NCI-H2029 treated with DMSO at 0.1 percent for 48 hours (cell line): ENCODE data around the gene ID3.
"Not testable (repeated sequence)": the region's sequence is repeated elsewhere in the genome, so short reads cannot be mapped to it uniquely, and the experiment has no call there.

ENCODE experiments used
- DNase-seq: peaks from one replicate; lab custom pipeline; 2025; lab: John Stamatoyannopoulos, UW

ID3 gene

DNA sequence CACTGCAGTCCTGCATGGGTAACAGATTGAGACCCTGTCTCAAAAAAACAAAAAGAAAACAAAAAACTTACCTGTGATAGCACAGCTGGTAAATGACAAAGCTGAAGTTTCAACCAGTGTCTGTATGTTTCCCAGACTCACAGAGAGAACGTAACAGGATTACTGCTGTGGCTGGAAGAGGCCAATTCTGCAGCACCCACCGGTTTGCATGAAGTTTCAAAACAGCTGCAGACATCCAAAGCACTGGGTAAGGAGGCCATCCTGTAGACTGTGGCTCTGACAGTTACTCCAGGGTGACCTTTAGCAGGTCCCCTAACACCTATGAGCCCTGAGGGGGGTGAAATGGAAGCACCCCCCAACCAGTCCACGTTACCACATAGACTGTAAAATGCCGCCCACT, 7.5 kb downstream of the ID3 start:
- DNase-seq, result no peak

DNA sequence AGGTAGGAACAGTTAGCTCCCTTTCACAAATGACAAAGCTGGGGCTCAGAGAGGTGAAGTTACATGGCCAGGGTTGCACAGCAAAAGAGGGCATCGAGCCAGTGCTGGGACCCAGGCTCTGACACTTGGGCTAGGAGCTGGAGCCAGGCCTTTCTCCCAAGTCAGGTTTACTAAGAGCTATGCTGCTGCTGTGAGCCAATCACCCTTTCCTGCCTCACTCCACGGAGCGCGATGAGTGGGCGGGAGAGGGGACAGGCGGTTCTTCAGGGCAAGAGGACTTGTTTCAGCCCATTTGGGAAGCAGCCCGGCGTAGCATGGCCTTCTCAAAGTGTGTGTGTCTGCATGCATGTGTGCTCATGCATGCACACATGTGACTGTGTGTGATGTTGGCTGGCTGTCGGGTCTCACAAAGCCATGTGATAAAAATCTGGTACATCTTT, 10.6 kb downstream of the ID3 start:
- no peak for DNase-seq

DNA sequence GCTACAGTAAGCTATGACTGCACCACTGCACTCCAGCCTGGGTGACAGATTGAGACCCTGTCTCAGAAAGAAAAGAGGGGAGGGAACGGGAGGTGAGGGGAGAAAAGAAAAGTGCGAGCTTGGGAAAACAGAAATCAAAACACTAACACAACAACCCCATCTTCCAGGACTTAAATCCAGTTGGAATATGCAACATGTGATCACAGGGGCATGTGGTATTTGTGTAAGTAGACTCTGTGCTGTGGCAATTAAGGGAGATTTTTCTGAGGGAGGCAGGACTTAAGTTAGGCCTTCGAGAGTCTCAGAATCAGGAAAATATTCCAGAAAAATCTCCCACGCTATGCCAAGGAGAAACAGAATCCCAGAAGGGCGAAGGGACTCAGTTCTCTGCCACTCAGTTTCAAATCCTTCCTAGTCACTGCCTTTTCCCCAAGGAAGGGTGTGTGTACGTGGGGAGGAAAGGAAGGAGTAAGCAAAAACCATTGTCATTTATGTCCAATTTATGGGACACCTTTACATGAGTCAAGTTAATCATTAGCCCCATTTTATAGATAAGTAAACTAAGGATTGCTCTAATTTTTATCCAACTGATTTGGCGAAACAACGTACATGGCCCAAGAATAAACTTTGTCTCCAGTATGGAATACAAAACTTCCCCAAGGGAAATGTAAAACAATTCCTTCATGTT, 12.3 kb downstream of the ID3 start:
- no peak for DNase-seq

DNA sequence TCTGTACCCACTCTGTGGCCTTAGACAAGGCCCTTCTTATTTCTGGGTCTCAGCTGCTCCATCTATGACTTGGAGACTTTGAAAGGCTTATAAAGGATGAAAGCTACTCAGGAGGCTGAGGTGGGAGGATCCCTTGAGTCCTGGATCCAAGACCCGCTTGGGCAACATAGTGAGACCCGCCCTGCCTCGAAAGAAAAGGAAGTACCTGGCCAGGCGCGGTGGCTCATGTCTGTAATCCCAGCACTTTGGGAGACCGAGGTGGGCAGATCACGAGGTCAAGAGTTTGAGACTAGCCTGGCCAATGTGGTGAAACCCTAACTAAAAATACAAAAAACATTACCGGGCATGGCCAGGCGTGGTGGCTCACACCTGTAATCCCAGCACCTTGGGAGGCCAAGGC, 13.4 kb downstream of the ID3 start:
- DNase-seq, result no peak

DNA sequence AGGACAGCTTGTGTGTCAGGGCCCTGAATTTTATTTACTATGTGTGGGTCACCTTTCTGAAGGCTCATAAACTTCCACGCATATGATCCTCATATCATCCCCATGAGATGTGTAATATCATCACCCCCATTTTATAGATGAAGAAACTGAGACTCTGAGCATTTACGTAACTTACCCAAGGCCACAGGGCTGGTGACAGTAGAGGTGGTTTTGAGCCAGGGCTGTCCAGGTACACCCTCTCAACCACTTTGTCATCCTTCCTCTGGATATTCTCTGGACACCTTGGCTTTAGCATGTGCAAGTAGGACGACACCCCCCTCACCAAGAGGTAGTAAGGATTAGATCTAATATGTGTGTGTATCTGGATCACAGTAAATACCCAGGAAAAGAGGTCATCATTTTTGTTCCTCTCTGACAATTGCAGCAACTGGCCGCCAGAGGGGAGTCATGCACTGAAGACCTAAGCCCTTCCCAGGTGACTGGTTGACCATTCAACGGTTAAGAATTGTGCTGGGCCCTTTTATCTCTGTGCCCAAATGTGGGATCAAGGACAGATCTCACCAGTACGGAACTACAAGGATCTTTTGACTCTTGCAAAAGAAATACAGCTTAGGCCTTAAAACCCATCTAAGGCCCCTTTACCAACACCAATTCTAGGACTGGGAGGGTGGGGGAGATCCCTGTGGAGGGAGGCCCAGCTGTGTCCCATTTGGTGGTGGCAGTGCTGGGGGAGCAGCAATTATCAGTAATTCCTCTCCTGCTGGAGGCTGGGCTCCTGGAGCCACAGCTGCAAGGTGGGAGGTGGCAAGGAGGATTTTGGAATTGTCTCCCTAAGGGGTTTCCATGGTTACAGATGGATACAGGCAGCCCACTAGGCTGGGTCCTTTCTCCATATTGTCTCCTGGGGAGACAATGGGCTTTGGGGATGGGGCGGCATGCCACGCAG, 14.6 kb downstream of the ID3 start:
- no peak for DNase-seq

DNA sequence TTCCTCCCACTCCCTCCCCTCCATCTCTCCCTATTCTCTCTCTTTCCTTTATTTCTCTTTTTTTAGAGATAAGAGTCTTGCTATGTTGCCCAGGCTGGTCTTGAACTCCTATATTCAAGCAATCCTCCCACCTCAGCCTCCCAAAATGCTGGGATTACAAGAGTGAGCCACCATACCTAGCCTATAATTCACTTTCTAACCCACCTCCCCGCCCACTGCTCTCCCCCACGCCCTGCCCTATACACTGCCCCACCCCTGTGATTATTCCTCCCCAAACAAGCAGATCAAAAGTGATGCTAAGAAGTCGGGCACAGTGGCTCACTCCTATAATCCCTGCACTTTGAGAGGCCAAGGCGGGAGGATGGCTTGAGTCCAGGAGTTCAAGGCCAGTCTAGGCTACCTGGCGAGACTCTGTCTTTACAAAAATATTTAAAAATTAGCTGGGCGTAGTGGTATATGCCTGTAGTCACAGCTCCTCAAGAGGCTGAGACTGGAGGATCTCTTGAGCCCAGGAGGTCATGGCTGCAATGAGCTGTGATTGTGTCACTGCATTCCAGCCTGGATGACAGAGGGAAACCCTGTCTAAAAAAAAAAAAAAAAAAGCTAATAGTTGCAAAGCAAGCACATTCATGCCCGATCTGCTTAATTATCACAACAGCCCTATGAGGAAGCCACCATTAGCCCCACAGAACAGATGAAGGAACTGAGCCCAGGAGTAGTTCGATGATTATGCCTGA, 15.4 kb downstream of the ID3 start:
- no peak for DNase-seq

DNA sequence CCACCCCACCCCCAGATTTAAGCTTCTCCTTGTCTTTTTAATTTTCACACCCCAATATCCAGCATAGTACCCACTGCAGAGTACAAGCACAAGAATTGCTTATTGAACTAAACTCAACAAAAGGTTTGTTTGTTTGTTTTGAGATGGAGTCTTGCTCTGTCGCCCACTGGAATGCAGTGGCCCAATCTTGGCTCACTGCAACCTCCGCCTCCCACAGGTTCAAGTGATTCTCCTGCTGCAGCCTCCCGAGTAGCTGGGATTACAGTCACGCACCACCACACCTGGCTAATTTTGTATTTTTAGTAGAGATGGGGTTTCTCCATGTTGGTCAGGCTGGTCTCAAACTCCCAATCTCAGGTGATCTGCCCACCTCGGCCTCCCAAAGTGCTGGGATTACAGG, 16.4 kb downstream of the ID3 start:
- not testable (repeated sequence) for DNase-seq

DNA sequence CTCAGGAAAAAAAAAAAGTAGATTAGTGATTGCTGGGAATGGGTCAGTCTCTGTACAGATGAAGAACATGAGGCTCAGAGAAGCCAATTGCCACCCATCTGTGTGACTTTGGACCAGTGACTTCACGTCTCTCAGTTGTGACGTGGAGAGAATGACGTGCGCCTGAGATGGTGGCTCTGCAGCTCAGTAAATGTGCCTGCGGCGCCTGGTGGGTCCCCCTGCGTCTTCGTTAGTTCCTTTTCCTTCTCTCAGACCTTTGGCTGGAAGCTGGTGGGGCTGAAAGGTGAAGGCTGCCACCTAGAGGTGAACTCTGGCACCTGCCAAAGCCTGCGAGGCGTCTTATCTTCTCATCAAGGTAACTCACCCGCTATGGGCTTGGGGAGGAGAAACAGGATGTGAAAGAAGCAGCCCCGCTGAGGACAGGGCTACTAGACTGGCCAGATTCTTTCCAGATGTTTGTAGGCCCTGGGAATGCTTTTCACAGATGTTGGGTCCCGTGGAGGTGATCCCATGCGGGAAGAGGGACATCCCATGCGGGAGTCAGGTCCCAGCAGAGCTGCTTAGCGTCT, 19.5 kb downstream of the ID3 start:
- DNase-seq, result peak; percentile 68

DNA sequence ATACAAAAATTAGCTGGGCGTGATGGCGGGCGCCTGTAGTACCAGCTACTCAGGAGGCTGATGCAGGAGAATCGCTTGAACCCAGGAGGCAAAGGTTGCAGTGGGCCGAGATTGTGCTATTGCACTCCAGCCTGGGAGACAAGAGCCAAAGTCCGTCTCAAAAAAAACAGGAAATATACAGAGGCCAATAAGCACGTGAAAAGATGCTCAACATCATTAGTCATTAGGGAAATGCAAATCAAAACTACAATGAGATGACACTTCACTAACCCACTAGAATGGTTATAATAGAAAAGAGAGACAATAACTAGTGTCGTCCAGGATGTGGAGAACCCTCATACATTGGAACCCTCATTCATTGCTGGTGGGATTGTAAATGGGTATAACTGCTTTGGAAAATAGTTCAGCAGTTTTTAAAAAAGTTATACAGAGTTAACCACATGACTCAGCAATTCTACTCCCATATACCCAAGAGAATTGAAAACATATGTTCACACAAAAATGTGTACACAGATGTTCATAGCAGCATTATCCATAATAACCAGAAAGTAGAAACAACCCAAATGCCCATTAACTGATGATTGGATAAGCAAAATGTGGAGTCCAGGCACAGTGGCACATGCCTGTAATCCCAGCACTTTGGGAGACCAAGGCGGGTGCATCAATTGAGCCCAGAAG, 21.9 kb downstream of the ID3 start:
- DNase-seq, result no peak

DNA sequence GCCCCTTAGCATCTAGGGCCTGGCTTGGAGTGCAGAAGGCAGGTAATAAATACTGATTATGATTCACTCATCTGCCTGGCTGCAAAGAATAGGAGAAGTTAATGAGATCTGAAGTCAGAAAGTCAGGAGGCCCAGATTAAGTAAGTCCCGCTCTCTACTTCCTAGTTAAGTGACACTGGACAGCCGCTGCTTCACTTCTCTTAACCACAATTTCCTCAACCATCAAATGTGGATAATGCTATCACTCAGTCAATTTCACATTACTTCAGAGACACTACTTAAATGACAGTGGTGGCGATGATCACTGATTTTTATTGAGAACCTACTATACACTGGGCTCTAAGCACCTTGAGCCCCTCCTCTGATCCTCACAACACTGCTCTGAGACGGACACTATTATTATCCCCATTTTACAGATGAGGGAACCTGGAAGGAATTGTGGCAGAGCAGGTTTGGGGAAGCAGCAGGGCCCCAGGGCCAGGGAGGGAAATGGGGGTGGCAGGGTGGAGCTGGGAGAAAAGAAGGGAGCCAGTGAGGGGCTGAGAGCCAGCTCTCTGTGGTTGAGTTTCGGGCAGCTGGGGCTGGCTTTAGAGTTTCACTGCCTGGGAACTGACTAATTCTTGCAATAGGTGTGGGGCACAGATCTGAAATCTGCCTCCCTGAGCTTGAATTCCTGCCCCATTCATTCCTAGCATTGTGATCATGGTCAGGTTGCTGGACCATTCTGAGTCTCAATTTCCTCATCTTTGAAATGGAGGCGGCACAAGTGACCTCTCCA, 25.9 kb downstream of the ID3 start:
- no peak for DNase-seq

DNA sequence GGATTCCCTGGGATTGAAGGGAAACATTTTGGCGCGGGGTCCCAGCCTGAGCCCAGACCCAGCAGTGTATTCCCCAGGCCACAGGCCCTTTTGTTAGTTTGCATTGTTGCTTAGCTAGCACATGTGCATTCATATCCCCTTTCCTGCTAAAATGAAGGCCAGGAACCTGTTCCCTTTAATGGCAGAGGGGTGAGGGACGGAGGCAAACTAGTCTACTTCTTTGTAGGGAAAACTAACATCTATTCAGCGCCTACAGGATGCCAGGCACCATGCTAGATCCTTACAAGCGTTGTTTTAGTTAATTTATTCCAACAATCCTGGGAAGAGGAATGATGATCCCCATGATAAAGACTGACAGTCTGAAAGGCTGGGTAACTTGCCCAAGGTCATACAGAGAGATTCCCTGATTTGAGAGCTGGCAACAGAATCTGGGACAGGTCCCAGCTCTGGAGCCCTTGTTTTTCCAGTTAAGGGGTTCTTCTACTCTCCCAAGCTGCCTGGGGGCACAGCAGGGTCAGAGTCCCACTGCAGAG, 27.7 kb downstream of the ID3 start:
- DNase-seq, result no peak

DNA sequence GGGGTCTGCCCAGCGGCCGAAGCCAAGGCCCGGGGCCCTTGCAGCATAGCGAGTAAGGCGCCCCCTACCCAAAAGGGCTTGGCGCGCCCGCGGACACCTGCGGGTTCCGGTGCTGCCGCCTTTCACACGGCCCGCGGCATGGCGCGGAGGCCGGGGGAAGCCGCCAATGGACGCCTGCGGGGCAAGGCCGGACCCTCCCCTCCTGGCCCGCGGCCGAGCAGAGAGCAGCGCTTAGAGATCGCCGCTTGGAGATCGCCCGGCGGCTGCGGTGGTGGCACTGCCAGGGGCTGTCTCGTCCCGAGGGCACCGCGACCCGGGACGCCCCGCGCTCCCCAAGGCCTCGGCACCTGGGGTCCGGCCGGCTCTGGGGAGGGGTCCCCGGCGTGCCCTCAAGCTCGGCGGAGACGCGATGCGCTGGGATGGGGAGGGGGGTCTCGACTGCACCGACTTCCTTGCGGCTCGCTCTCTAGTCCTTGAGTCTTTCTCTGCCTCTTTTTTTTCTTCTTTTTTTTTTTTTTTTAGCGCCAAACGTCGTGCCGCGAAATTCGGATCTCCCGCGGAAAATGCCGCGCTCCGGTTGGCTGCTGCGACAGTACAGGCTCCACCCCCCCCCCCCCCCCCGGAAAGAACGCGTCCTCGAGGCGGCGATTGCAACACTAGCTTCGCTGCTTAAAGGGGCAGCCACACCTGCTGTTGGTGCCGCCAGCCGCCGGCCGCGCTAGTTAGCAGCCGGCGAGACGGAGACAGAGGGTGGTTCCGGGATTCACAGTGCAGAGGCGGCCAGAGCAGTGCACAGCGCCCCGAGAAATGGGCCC, 28.3 kb downstream of the ID3 start, which contains the start of gene E2F2:
E2F2 (minus strand) TSS at position 487 of the 815 bp plus-strand sequence; CDS start at position 47, 440 bp downstream.
- no peak for DNase-seq

DNA sequence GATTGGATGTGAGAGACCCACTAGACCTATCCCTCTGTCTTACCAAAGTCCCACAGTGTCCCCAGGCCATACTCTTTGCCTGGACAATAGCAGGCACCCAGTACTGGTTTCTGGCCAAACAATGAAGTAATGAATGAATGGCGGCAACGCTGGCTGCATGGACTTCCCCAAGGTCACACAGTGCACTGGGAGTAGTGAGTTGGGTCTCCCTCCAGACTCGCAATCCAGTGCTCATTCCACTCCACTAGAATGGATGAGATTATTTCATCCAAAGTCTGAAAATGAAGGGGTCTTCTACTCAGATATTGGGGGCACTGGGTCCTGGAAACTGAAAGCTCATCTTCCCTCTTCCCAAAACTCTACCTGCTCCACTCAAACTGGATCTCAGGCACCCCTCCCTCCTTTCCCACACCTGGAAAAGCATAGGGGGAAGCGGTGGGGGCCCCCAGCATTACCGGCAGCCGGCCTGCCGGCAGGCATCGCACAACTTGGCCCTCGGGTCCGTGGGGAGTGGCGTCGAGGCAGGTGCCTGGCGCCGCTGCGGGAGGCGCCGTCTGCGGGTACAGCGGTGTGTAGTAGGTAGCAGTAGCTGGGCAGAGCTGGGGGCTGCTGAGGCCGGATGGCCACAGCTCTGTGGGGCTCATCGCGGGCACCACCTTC, 29.1 kb downstream of the ID3 start:
- DNase-seq, result no peak

DNA sequence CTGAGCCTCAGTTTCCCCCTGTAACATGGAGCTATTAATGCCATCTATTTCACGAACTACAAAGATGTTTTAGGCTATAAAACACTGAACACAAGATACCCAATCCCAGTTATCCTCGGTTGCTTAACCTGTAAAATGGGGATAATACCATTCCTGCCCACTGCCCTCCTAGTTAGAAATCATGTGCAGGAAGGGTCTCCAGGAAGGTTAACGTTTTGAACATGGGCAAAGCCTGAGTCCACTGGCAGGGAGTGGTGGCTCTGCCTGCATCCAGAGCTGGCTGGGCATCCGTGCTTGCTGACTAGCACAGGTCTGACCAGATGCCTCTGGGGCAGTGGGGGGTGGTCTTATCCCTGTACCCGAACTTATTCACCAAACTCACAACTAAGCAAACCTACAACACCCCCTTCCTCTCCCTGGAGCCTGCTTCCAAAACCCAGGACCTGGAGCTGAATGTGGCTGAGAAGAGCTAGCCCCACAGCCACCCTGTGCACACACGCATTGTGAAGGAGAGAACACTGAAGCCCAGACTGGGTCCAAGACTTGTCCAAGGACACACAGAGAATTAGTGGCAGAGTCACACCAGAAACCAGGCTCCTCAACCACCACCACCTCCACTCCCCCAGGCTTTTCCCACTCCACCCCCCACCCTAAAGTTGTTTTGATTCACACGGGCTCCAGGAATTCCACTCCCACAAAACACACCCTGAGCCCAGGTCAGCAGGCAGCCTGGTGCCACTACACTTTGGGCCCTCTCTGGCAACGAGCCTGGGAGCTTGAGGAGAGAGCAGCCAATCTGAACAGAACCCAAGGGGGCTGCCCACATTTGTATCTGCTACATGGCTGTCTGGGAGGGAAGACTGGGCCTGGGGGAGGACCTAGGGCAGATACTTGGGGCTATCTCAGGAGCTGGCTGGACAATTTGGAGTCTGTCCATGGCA, 29.9 kb downstream of the ID3 start:
- DNase-seq, result no peak

DNA sequence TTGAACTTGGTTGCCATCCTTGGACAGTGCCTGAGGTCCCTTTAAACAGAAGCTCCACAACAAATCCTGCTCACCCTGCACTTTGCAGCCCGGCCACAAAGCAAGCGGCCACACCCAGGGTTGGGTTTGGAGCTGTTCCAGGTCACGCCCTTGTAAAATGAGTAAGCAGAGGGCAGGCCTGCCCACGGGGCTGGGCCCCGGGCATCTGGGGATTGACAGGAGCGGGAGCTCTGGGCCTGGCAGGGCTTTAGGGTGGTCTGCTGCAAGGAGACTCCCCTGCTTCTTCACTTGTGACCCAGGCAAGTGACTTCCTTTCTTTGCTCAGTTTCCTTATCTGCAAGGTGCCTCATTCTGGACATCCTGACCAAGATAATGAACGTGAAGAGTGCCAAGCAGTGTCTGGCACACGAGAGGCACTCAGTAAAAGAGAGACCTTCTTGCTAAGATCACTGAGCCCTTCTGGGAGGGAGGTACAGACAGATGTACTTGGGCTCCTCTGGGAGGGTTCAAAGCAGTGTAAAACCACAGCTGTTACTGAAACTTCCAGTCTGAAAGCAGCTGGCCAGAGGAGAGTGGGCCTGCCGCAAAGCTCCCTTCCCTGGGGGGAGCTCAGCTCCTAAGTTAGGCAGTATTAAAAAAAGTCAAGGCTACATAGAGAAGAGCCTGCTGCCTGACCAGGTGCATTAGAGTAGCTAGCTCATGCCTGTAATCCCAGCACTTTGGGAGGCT, 30.9 kb downstream of the ID3 start:
- no peak for DNase-seq

DNA sequence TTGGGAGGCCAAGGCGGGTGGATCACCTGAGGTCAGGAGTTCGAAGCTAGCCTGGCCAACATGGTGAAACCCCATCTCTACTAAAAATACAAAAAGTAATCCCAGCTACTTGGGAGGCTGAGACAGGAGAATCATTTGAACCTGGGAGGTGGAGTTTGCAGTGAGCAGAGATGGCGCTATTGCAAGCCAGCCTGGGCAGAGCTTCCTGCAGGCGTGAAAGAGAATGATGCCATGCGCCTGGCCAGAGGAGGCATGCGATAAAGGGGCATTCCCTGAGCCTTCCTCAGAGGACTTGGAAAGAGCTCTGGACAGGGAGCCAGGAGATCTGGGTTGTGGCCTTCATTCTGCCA, 31.4 kb downstream of the ID3 start:
- DNase-seq, result no peak

DNA sequence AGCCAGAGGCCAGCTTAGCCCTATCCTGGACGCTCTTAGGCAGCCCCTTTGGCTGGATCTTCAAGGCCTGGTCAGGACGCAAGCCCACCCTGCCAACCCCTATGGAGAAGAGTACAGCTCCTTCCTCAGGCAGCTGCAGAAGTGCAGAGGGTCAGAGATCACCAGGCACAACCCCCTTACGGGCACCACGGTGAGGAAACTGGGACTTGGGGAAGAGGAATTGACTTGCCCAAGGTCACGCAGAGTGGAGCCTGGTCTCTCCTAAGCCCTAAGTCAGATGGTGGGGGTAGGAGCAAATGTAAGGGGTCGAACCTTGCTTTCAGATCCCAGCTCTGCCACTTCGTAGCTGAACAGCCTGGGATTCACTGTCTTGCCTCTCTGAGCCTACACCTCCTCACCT, 31.9 kb downstream of the ID3 start:
- DNase-seq, result no peak
